Muscle of leg (tissue), 16 donors: ENCODE measurements around the gene RHCG. TPM values are rescaled to one million over a fixed set of nuclear protein-coding genes. Genes with fewer than 3 reads are reported as not detected.

ENCODE experiments used
- DNase-seq: peaks from one replicate; pipeline ENCODE4 v3.0.0; 2013
- H3K27ac ChIP-seq: one replicate; pipeline ENCODE4 v1.5.1; 2013; ENCODE audit warnings: mild to moderate bottlenecking, low read length, control low read depth
- H3K27me3 ChIP-seq: one replicate; pipeline ENCODE4 v1.6.1; 2013; ENCODE audit warnings: low read length; ENCODE audit not compliant: control insufficient read depth, insufficient read depth
- H3K36me3 ChIP-seq: one replicate; pipeline ENCODE4 v1.6.1; 2013; ENCODE audit warnings: low read length; ENCODE audit not compliant: control insufficient read depth, insufficient read depth
- H3K4me1 ChIP-seq: one replicate; pipeline ENCODE4 v1.6.1; 2013; ENCODE audit warnings: low read length; ENCODE audit not compliant: control insufficient read depth, insufficient read depth
- H3K4me3 ChIP-seq: one replicate; pipeline ENCODE4 v1.5.1; 2013; ENCODE audit warnings: low read length, control low read depth
- H3K9me3 ChIP-seq: replicated peaks from 2 replicates; pipeline ENCODE4 v1.6.1; 2013; ENCODE audit warnings: low read depth, low read length; ENCODE audit not compliant: control insufficient read depth
- WGBS: methylation state at CpG from one replicate; pipeline ENCODE4 v1.1.5; 2013; ENCODE audit warnings: missing lambda C conversion rate; ENCODE audit not compliant: insufficient coverage; 5-methylcytosine and 5-hydroxymethylcytosine counted together
- long read RNA-seq, 11 donors: transcript quantifications; one replicate each; lab custom pipeline, GENCODE V29; 2026
- polyA plus RNA-seq, 8 donors: library from polyadenylated mRNA; unstranded; fragments of 120-200 nt; gene quantifications; one replicate each; pipeline versions ENCODE4 v1.2.1 to v1.2.3, GENCODE V29; 2013; ENCODE audit warnings: inconsistent platforms in 1 of 8, low replicate concordance in 1 of 8; ENCODE audit not compliant: insufficient read length in 8 of 8, insufficient read depth in 1 of 8
- total RNA-seq: library from RNA; stranded (reverse); fragments of 120-200 nt; gene quantifications from one replicate; pipeline ENCODE4 v1.2.4, GENCODE V29; 2013

Gene RHCG
- total RNA-seq (not detected), polyA plus RNA-seq (under 1 TPM in 2 of 8 donors, not detected in 6; 0.18 to 0.93 TPM)
- long read RNA-seq, donor 1, result 0 reads
- long read RNA-seq, donor 2, result 0 reads
- long read RNA-seq, donor 3, result 0 reads
- long read RNA-seq, donor 4, result 0 reads
- long read RNA-seq, donor 5, result 0 reads
- long read RNA-seq, donor 6, result 0 reads
- long read RNA-seq, donor 7, result 0 reads
- long read RNA-seq, donor 8, result 0 reads
- long read RNA-seq, donor 9, result 0 reads
- long read RNA-seq, donor 10, result 0 reads
- long read RNA-seq, donor 11, result 0 reads

DNA sequence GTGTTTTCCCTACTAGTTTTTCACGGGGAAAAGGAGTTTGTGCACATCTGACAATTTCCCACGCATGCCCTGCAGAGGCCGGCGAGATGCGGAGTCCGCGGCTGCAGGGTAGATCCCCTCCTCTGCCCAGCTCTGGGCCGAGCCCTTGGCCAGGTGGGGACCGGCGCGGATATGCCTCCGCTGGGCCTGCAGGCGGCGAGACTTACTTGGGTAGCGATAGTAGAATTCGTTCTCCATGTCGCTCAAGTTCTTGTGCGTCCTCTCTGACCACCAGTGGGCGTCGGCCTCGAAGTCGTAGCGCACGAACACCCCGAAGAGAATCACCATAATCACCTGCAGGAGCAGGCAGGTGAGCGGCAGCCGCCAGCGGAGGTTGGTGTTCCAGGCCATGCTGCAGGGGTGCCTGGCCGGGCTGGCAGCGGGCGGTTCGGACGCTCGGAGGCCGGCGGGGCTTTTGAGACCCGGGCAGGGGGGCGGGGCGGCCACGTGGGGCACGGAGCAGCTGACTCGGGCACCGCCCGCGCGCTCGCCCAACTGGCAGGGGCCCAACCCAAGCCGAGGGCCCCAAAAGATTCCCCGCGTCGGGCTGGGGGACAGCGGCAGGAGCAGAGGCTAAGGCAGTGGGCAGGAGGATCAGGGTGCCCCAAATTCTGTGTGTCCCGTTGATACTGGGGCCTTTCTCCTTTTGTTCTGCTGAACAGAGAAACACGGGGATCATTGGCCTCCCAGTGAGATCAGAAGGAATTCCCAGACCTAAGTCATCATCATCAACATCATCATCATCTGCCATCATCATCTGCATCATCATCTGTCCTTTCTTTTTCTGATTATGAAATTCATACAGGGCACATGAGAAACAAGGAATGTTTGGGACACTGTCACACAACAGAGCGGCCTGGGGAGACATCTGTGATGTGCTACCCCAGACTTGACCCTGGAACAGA, at the start of gene RHCG:
TSS of gene RHCG (minus strand) at position 429 of the 944 bp plus-strand sequence. CDS start at position 390, 39 bp downstream.
- 2% methylated on average over 44 of the region's 55 CpGs for WGBS
- Histone ChIP-seq H3K27me3 (peaks cover 53% of the 10 kb centered on the region), H3K27ac (no peak within 1 kb of the TSS), H3K4me1 (peaks cover 4% of the 10 kb centered on the region), H3K36me3 (no peaks in the 10 kb centered on the region), H3K4me3 (peak within 1 kb of the TSS; percentile 8), H3K9me3 (no peaks in the 10 kb centered on the region)
- peak; percentile 19 for DNase-seq

DNA sequence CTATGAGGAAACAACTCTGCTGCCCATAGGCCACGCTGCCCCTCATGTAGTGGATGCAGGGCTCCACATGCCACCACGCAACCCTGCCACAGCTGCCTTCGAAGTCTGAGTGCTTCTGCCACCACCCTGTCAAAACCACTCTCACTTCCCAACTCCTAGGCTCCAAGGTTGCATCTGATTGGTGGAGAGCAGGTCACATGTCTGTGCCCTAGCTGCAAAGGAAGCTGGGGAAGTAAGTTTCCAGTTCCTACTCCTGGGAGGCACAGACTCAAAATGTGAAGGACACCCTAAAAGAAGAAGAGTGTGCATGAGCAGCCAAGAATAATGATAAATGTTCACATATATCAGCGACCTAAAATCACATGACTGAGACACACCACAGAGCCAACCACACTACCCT, 47.0 kb upstream of the RHCG start:
- Histone ChIP-seq H3K4me3 (no peak overlapping the region), H3K4me1 (no peaks in the 10 kb centered on the region), H3K27ac (no peak overlapping the region), H3K9me3 (no peaks in the 10 kb centered on the region), H3K36me3 (no peaks in the 10 kb centered on the region), H3K27me3 (no peaks in the 10 kb centered on the region)
- no peak for DNase-seq
- 90% methylated on average over 2 of the region's 4 CpGs for WGBS

DNA sequence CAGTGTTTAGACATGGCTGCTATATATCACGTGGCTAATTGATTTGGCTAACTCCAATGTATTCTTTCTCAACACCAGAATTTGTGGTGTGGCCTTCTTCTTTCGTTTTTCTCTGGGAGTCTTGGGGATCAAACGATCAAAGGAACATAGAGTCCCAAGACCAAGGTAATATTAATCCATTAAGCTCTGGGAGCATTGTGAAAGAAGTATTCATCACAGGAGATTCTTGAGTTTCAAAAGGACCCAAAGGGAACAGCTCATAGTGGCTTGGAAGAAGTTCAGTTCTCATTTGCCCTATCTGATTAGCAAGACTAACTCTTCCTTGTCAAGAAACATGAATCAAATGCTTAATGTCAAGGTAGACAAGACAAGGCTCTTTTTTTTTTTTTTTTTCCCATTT, 46.0 kb upstream of the RHCG start:
- WGBS, result no CpG with 5 or more reads among the region's 3 CpGs

DNA sequence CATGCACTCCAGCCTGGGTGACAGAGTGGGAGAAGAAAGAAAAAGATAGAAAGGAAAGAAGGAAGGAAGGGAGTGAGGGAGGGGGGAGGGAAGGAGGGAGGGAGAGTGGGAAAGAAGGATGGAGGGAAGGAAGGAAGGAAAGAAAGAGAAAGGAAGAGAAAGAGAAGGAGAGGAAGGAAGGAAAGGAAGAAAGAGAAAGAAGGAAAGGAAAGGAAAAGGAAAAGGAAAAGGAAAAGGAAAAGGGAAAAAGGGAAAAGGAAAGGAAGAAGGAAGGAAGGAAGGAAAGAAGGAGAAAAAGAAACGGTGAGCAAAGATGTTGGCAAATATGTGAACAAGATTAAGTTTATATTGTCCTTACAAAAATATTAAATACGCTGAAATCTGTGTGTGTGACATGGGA, 42.6 kb upstream of the RHCG start:
- Histone ChIP-seq H3K9me3 (peaks cover 8% of the 10 kb centered on the region), H3K27me3 (no peaks in the 10 kb centered on the region), H3K27ac (no peak overlapping the region), H3K4me1 (no peaks in the 10 kb centered on the region), H3K4me3 (no peak overlapping the region), H3K36me3 (no peaks in the 10 kb centered on the region)
- DNase-seq, result no peak
- no CpG with 5 or more reads among the region's 2 CpGs for WGBS

More for the DNA sequence above, 46.0 kb upstream of the RHCG start:
- H3K4me3 ChIP-seq, result no peak overlapping the region
- H3K36me3 ChIP-seq, result no peaks in the 10 kb centered on the region
- no peaks in the 10 kb centered on the region for H3K27me3 ChIP-seq
- DNase-seq, result no peak
- H3K27ac ChIP-seq, result no peak overlapping the region
- peaks cover 7% of the 10 kb centered on the region for H3K9me3 ChIP-seq
- H3K4me1 ChIP-seq, result no peaks in the 10 kb centered on the region

DNA sequence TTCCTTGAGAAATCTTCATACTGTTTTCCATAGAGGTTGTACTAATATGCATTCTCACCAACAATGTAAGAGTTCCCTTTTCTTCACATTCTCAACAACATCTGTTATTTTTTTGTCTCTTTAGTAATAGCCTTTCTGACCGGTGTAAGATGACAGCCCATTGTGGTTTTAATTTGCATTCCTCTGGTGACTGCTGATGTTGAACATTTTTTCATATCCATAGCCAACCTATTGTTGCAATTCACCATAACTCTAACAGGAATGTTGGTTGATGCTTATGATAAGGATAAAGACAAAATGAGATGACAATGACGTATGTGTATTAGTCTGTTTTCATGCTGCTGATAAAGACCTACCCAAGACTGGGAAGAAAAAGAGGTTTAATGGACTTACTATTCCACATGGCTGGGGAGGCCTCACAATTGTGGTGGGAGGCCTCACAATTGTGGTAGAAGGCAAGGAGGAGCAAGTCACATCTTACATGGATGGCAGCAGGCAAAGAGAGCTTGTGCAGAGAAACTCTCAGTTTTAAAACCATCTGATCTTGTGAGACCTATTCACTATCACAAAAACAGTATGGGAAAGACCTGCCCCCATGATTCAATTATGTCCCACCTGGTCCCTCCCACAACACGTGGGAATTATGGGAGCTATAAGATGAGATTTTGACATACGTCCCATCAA, 37.6 kb upstream of the RHCG start:
- Histone ChIP-seq H3K27me3 (no peaks in the 10 kb centered on the region), H3K36me3 (no peaks in the 10 kb centered on the region), H3K4me3 (no peak overlapping the region), H3K4me1 (no peaks in the 10 kb centered on the region), H3K9me3 (peaks cover 8% of the 10 kb centered on the region), H3K27ac (no peak overlapping the region)
- no CpG with 5 or more reads among the region's 4 CpGs for WGBS
- no peak for DNase-seq

DNA sequence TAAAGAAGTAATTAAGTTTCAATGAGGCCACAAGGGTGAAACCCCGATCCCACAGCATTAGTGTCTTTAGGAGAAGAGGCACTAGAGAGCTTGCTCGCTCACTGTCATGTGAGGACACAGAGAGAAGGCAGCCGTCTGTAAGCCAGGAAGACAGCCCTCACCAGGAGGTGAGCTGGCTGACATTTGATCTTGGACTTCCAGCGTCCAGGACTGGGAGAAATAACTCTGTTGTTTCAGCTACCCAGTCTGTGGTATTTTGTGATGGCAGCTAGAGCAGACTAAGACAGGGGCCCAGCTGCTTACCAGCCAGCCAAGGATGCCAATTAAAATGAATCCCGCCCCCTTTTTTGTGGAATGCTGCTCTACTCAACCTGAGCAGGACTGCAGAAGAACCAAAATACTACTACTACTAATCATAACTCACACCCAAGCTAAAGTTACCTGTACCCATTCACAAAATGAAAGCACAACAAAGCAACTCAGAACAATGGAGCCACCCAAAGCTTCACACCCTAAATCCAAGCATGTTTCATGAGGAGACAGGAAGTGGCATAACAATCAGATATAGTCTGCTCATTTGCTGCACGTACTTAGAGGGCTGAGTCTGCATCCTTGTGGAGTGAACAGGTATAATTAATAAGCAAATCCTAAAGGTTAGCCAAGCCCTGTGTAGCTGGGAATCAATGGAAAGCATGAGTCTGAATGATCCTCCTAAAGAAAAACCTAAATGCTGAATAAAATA, 35.6 kb upstream of the RHCG start:
- DNase-seq, result no peak
- H3K9me3 ChIP-seq, result no peaks in the 10 kb centered on the region
- no peaks in the 10 kb centered on the region for H3K27me3 ChIP-seq
- WGBS, result 58% methylated on average over 3 of the region's 6 CpGs
- no peak overlapping the region for H3K4me3 ChIP-seq
- H3K4me1 ChIP-seq, result no peaks in the 10 kb centered on the region
- no peak overlapping the region for H3K27ac ChIP-seq
- H3K36me3 ChIP-seq, result no peaks in the 10 kb centered on the region

DNA sequence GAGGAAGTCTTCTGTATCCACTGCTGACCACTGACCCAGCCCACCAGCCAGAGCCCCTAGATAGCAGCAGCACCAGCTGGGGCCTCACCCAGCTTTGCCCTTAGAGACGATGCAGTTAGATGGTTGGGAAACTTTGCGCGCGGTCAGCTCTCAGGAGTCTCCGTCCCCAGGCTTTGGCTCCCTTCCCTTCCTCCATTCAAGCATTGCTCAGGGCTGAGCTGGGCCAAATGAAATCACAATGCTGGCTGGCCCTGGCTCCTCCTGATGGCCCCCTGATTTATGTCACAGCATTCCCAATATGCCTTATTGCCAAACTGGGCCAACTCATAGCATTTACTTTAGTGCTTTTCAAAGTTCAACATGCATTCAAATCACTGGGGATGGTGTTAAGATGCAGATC, 34.6 kb upstream of the RHCG start:
- no peaks in the 10 kb centered on the region for H3K36me3 ChIP-seq
- 74% methylated on average over 5 of the region's 5 CpGs for WGBS

DNA sequence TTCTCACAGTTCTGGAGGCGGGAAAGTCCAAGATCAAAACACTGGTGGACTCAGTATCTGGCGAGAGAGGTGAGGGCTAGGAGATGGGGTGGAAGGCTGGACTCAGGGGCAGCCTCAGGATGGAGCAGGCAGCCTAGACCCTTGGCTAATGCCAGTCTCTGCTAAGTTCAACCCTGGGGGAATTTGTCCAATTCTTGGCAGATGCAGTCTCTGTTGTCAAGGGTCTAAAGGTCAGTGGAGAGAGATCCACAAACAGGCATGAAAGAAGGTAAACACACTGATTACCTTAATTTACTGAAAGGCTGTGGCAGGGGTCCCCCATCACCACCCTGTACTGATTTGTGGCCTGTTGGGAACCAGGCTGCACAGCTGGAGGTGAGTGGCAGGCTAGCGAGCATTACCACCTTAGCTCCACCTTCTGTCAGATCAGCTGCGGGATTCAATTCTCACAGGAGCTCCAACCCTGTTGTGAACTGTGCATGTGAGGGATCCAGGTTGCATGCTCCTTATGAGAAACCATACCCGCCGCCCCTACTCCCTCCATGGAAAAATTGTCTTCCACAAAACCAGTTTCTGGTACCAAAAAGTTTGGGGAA, 32.5 kb upstream of the RHCG start:
- no peaks in the 10 kb centered on the region for H3K4me1 ChIP-seq
- WGBS, result 100% methylated on average over 1 of the region's 6 CpGs
- H3K9me3 ChIP-seq, result no peaks in the 10 kb centered on the region
- no peaks in the 10 kb centered on the region for H3K27me3 ChIP-seq
- H3K4me3 ChIP-seq, result no peak overlapping the region
- H3K36me3 ChIP-seq, result no peaks in the 10 kb centered on the region
- H3K27ac ChIP-seq, result no peak overlapping the region
- DNase-seq, result no peak

More for the DNA sequence above, 34.6 kb upstream of the RHCG start:
- H3K9me3 ChIP-seq, result no peaks in the 10 kb centered on the region
- no peak overlapping the region for H3K27ac ChIP-seq
- no peak overlapping the region for H3K4me3 ChIP-seq
- H3K4me1 ChIP-seq, result no peaks in the 10 kb centered on the region
- H3K27me3 ChIP-seq, result no peaks in the 10 kb centered on the region
- DNase-seq, result no peak

DNA sequence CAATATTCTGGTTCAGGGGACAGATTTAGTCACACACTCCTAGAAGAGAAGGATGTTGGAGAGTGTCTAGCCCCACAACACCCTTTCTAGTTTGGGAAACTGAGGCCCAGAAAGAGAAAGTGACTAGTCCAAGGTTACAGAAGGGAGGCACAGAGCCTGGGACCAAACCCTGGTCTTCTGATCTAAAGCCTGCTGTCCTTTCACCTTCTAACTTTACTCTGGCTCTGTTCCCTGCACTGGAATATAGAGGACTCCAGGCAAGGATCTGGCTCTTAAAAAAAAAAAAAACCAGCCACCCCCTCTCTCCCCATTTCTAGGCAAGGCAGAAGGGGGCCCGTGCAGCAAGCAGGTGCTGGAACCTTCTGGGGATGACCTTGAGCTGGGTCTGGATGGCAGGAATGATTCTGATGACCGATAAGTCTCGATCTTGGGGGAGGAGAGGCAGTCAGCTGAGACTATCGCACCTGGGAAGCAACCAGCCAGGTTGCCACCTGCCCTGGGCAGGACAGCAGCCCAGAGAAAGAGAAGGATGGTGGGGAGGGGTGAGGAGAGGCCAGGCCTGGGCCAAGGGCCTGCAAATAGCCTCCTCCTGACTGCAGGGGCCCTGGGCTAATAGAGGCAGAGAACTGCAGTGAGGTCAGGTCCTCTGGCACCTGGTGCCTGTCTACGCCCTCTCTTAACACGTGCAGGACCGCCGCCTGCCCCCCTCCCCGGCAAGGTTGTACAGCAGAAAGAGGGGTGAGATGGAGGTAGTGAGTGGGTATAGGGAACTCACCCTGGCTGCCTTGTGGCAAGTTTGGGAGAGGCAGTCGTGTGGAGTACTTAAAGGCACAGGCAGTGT, 30.4 kb upstream of the RHCG start:
- no peak overlapping the region for H3K4me3 ChIP-seq
- no peak overlapping the region for H3K27ac ChIP-seq
- WGBS, result 58% methylated on average over 10 of the region's 10 CpGs
- no peaks in the 10 kb centered on the region for H3K9me3 ChIP-seq
- H3K4me1 ChIP-seq, result no peaks in the 10 kb centered on the region
- no peak for DNase-seq
- no peaks in the 10 kb centered on the region for H3K36me3 ChIP-seq
- H3K27me3 ChIP-seq, result no peaks in the 10 kb centered on the region
